Left hindlimb (tissue), 1 donor: ENCODE results near the gene KCNK10.

Experiments
- DNase-seq: peaks from one replicate; pipeline ENCODE4 v3.0.0-alpha.2; 2018

The KCNK10 gene

DNA sequence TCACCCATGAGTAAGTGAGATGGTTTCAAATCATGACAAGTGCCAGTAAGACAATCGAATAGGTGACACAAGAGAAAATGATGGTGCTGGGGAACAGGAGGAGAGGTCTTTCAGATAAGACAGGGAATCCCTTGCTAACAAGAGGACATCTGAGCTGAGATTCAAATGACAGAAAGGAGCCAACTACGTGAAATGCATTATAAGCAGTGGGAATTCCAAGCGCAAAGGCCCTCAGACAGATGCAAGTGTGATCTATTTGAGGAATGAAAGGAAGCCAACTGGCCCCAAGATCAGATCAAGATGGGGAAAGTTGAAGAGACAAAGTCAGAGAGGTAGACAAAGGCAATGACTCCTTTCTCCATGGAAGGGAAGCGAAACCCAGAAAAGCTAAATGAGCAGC lies 4.7 kb downstream of the KCNK10 start:
- no peak for DNase-seq

DNA sequence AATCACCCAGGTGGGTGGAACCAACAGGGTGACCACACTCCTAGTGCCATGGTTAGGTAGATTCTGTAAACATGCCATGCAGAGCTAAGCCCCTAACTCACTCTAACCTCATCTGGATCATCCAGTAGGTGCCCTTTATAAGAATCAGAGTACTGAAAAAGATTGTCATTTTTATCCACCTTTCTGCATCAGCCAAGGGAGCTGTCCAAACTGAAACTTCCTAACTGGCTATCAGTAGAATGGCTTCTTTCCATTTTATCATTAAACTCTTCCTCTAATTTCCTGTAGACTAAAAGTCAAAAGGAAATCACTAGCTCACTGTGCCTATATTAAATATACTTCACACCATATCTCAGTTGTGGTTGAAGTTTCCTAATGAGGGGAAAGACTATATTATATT lies 6.5 kb downstream of the KCNK10 start:
- no peak for DNase-seq

DNA sequence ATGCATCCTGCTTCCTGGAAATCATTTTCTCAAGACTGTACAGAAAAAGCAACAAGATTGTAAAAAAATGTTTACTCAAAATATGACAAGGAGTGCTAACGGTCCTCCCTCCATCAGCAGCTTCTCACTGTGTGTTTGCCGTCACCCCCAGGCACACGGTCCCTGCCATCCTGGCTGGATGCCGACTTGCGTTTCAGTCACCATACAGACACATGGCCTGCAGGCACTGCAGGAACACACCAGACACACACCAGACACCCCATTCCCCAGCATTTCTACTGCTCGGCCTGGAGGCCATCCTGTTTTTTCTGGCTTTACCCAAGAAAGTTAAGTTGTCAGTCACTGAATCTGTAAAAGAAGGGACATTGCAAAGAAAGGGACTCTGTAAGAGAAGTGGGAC lies 10.8 kb downstream of the KCNK10 start:
- DNase-seq, result no peak

DNA sequence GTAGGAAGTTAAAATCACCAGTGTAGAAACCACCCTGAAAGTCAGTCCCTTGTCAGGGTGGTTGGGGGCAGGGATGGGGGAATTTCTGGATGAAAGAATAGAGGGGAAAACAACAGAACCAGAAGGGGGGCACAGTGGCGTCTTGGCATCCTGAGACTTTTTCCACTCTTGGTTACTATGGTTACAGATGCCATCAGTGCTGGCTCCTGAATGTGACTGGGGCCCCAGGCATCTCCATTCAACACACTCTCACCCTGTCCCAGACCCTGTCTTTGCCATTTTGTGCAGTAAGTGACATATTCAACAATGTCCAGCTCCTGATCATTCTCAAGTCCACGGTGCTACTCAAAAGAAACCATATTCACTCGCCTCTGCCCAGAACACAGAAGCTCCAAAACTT lies 11.3 kb downstream of the KCNK10 start:
- no peak for DNase-seq

DNA sequence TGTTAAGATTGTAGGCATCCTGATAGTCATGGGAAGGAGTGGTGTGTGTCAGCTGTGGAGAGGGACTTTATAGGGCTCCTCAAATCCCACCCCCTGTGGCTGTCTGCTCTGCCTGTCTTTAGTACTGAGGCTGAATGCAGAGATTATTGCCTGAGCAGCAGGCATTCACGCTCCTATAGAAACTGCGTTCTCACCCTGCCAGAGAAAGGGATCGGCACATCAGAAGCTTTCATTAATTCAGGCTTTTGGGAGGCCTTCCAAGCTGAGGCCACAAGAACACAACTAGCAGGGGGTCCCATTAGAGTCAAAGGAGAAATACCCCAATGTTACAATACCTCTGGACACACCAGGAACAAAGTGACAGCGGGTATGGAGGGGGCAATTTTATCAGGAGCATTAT lies 12.6 kb downstream of the KCNK10 start:
- DNase-seq, result no peak

DNA sequence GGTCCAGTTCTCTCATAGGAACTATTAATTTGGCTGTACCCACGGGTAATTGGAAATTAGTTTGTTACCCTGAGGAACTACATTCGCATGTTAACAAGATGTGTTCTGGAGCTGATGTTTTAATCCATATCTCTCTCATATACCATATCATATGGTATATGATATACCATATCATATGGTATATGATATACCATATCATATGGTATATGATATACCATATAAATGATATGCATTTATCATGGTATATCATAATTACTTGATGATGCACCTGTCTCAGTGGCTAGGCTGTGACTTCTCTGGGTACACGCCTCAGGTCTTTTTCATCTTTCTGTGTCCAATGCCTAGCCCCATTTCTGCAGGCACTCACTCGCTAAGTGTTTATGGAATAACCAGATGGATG lies 13.0 kb downstream of the KCNK10 start:
- DNase-seq, result no peak

DNA sequence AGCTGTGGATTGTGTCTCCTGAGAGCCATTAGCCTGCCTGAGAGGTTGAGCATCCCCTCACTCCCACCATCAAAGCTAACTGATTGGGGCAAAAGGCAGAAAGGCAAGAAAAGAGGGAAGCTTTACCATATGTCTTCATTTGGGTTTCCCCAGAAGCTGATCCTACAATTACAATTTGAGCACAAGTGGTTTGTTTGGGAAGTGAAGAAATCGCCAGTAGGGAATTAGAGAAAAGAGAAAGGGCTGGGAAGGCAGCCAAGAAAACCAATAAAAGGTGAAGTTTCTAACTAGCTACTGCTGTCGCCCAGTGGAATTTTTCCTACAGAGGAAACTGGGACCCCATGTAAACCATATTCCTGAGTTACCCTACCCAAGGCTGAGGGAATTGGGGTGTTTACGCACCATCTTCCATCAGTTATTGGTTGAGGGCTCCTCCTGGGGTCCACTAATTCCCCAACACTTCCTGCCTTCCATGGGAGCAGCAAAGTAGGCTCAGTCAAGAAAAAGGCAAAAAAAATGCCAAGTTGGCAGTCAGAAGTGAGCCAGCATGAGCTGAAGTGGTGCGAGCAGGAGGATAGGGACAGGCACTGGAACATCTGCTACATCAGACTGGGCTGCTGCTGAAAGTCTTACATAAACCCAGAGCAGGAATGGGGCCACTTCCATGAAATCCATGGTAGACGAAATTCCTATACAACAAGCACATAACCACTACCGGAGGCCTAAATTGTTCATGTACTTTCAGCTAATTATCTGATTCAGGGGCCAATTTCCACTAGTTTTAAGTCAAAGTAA lies 17.3 kb downstream of the KCNK10 start:
- DNase-seq, result no peak

DNA sequence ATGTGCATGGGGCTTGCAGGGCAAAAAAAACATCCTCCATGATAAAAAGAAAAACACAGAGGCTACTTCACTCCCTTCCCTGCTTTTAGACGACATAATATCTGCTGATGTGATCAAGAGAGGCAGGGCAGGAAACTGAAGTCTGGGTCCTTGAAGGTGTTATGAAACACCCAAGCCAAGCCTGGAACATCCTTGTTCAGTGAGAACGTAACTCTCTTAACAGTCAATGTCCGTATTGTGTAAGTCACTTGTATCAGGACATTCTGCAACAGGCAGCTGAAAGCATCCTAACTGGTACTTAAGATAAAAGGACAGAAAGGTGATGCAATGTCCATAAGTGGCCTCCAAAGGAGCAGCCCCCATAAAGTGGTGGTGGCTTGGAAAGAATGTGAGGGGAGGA lies 20.0 kb downstream of the KCNK10 start:
- DNase-seq, result no peak

DNA sequence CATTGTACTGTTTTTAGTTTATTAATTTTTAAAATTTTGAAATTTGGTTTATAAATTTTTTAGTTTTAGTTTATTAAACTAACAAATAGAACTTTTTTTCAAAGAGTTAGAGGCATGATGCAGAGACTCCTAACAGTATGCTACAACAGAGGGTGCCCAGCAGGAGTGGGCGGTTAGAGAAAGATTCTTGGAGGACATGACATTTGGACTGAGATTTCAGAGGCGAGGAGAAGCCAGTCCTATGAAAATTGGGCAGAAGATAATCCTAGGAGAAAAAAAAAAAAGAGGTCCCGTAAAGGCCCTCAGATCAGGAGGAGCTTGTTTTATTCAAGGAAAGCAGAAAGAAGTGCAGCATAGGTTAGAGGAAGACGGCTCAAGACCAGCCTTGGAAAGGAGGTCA lies 21.7 kb downstream of the KCNK10 start:
- DNase-seq, result no peak

DNA sequence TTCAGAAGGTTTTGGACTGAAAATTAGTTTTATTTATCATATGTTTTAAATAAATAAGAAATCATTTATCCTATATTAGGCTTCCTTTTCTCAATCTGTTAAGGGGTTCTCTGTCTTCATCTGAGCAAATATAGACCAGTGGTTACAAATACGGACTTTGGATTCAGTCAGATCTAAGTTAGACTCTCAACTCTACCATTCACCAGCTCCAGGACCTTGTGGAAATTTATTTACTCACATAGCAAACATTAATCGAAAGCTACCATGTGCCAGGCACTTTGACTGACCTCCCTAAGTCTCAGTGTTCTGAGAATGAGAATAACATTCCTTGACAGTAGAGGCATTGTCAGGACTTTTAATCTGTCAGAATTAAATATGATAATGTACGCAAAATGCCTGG lies 22.3 kb downstream of the KCNK10 start:
- DNase-seq, result no peak

DNA sequence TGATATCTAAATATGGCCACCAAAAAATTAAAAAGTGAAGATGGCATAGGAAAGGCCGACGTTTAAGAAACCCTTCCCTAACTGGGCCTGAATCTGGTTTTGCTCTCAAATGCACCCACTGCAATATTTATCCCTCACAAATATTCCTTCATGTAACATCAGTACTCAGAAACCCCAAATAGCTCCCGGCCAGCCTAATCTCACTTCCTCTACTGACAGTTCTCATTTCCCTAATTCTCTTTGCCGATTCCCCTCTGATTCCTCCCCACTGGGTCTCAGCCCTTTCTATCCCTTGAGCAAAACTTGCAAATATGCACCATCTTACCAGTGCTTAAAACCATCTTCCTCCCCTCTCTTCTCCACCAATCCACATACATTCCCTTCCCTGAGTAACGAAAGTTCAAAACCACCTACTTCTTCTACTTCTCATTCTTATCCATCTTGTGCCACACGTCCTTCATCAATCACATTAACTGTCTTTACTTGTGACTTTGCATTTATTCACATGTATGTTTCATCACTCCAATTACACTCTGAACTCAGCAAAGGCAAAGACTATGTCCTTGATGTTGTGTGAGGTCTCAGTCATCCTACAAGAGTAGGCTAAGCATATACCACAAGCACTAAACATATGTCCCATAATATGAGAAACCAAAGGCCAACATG lies 23.1 kb downstream of the KCNK10 start:
- no peak for DNase-seq

DNA sequence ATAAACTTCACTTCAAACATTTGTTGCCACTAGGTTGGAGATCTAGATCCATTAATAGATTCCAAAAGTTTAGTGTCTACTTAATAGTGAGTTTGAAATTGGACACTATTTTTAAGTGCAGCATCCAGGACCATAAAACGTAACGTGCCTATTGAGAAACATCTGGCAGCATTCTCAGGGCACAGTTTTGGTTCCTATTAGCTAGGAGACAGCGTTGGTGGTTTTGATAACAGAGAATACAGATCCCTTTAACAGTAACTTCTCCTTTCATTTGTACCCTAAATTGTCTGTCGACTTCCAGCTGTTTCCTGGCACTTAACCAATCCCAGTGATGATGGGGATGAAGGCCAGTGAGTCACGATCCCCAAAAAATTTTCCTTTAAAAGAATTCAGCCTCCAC lies 25.8 kb downstream of the KCNK10 start:
- no peak for DNase-seq

DNA sequence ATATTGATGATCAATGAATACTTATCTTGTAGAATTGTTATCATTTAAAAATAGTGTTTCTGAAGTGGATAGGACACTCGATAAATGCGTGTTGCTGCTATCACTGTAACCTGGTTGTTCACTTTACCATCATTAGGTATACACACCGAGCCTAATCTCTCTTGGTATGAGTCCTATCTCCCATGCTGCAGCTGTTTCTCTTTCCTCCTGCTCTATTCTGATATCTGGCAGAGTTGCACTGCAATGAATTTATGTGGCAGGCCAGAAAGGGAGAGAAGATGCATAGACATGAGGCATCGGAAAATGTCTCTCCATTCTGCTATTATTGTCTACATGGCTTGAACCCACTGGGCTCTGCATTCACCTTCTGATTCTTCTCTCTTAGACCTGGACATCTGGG lies 26.7 kb downstream of the KCNK10 start:
- no peak for DNase-seq

DNA sequence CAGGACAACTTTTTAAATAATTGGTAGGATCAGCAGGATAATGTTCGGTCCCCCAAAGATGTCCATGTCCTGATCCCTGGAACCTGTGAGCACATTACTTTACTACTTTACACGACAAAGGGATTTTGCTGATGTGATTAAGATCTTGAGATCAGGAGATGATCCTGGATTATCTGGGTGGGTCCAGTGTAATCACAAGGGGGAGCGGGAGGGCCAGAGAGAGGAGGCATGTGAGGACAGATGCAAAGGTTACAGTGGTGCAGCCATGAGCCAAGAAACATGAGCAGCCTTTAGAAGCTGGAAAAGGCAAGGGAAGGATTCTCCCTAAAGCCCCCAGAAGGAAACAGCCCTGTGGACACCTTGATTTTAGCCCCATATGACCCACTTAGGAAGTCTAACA lies 33.1 kb downstream of the KCNK10 start:
- DNase-seq, result no peak

DNA sequence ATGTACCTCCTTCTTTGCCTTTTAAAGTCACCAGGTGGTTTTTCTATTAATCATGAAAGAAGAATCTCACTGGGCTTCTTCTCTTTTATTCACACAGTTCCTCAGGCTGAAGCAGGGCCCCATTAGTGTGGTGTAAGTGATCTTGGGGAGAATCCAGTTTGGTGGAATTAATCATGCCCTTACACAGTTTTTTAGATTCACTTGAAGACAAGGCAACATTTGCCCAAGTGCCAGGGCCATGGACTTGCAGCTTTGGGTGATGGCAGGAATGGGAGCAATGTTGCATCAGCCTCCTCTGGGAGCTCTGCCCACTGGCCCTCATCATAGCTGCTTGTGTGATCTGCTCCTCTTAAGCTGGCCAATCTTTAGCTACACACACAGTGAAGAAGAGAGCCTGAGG lies 33.8 kb downstream of the KCNK10 start:
- DNase-seq, result no peak

DNA sequence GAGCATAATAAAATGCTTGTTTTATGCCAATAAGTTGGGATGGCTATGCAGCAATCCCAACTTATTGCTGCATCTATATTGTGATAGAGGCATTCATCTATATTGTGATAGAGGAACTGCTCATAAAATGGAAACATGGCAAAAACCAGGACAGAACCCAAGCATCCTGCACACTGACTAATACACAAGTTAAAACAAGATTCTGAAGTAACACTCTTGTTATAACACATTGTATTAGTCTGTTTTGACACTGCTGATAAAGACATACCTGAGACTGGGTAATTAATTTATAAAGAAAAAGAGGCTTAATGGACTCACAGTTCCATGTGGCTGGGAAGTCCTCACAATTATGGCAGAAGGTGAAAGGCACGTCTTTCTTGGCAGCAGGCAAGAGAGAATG lies 36.8 kb downstream of the KCNK10 start:
- no peak for DNase-seq

DNA sequence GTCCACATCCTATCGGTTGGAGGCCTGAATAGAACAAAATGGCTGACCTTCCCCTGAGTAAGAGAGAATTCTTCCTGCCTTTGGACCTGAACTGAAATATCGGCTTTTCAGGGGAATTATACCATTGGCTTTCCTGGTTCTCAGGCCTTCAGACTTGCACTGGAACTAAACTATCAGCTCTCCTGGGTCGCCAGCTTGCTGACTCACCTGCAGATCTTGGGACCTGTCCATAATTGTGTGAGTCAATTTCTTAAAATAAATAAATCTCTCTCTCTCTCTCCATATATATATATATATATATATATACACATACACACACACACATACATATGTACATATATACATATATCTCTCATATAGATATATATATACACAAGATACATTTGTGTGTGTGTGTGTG lies 41.6 kb downstream of the KCNK10 start:
- no peak for DNase-seq

DNA sequence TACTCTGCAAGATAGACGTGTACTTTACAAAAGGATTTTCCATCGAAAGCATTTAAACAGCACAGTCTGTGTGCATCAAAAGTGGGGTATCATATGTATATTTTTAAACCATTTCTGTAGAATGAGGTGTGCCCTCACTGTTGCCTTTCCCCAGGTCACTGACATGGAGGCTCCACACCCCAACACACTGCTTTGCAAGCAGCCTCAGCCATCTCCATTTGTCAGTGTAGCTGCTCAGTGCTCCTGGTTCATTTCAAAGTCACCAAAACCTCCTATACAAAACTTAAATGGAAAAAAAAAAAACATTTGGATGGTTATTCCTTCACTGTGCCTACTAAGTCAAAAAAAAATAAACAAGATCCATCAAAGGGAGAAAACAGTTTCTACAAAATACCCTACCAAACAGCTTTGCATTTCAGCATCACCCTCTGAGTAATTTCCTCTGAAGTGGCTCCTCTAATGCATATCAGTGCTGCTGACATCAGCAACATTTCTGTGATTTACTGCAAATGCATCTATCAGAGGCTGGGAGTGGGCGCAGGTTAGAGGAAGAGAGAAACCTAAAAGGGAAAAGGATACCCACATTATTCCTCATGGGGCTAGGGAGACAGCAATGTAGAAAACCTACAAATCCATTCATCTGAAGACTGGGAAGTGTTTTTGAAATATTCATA lies 46.0 kb downstream of the KCNK10 start:
- no peak for DNase-seq

DNA sequence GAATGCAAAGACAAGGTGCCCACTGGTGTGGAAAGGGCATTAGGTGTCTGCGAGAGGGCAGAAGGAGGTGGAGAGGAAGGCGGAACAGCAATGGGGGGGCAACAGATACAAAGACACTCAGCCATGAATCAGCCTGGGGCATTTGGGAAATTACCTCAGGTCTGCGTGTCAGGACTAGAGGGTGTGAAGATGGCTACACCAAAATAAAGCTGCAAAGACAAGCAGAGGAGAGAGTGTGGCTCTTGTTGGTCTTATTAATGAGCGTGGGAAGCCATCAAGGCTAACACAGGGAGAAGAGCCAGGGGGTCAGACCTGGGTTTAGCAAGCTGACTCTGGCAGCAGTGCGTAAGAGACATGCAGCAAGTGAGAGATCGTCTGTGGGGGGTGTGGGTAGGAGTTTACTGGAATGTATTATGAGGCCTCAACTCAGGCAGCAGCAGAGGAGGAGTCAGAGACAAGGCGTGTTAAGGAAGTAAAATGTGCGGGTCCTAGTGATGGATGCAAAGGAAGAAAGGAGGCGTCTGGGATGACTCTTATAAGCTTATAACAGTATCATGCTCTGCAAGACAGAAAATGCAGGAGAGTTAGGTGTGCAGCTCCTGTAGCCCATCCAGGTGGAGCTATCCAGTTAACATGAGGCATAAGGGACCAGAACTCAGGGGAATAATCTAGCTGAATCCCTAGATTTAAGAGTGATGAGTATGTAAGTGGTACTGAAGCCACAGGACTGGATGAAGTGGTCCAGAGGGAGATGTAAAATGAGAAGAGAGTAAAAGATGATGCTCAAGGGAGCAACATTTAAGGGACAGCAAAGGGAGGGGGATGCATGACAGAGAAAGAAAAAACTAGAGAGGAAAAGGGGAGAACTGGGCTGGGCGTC lies 50.4 kb downstream of the KCNK10 start:
- DNase-seq, result no peak

DNA sequence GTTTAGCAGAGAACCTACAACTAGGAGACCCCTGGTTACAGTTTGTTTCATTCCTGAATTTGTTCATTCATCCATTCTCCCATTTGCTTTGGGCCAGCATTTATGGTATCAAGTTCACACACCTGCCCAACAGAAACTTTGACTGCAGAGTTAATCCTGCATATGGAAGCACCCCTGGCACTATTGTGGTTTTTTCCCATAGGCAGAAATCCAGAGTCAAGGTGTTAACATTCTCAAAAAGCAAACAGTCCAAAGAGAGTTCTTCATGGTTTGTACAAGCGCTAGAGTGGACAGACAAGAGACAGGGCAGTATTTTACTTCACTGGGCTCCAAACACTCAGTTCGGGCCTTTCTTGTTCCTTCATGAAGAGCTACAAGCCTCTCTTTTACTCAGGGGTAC lies 51.9 kb downstream of the KCNK10 start:
- no peak for DNase-seq

DNA sequence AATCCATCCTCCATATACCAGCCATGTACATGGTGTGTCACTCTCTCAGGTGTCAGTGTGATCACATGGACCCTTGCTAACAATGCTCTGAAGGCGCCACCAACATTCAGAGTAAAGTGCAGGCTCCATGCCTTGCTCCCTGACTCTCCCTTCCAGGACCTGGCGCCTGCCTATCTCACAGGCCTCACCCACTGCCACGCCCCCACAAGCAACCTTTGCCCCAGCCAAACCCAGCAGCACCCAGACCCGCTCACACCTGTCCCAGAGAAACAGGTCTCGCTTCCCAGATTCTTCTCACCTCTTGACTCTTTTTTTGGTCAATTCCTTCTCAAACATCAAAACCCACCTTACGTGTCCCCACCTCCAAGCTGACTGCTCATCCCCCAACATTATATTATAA lies 52.3 kb downstream of the KCNK10 start:
- no peak for DNase-seq

DNA sequence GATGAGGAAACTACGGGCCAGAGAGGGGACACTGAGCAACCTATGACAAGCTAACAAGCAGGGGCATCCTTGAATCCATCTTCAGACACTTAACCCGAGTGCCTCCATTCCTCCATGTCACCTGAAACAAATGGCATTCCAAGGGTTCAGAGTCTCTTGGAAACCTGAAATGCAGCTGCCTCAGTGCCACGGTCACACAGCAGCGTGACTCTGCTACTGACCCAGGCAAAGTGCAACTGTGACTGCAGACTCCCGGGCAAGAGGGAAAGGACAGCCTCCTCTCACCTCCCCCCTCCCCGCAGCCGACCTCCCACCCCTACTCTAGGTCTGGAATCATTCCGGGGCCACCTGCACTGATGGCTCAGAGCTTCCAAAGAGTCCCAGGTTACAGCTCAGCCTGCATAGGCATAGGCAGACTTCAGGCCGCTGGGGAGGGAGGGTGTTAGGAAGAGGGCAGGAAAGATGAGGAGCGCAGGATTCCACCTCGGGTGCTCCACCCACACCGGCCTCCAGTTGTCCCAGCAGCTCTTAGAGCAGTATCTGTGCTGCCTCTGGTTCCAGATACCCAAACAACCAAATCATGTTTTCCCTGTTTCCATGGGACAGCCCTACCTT lies 53.2 kb downstream of the KCNK10 start:
- DNase-seq, result no peak

DNA sequence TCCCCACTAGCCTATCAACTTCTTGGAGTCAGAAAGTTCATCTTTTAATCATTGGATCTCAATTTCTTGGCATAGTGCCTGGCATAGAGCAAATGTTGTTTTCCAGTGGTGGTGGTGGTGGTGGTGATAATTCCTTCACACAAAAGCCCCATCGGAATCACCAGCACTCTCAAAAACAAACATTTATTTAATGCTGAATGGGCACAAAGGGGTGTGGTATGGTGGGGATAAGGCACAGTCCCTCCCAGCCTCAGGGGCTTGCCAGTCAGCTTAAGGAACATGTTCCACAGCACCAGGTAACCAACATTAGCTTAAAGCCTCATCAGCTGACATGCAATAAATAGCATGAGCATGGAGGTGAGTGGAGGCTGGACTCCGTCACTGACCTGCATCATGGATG lies 56.6 kb downstream of the KCNK10 start:
- no peak for DNase-seq
